Left ventricle myocardium inferior (tissue), 1 donor: Measurements from ENCODE around the gene SOX9. TPM values are rescaled to one million over a fixed set of nuclear protein-coding genes. Genes with fewer than 3 reads are reported as not detected.

ENCODE experiments used
- DNase-seq: peaks from one replicate; pipeline ENCODE4 v3.0.0-alpha.2; 2020
- H3K27ac ChIP-seq: fragments of 200-600 bp; replicated peaks from 2 replicates; pipeline ENCODE4 v1.8.0; 2021
- H3K27me3 ChIP-seq: fragments of 200-600 bp; 2 replicates; pipeline ENCODE4 v1.8.0; 2021; ENCODE audit warnings: low read depth
- H3K36me3 ChIP-seq: fragments of 200-600 bp; 2 replicates; pipeline ENCODE4 v1.8.0; 2021
- H3K4me1 ChIP-seq: fragments of 200-600 bp; 2 replicates; pipeline ENCODE4 v1.8.0; 2021
- H3K4me3 ChIP-seq: fragments of 200-600 bp; 2 replicates; pipeline ENCODE4 v1.8.0; 2021; ENCODE audit warnings: mild to moderate bottlenecking, moderate library complexity
- H3K9me3 ChIP-seq: fragments of 200-600 bp; replicated peaks from 2 replicates; pipeline ENCODE4 v1.8.0; 2021
- CTCF ChIP-seq: fragments of 200-600 bp; IDR thresholded peaks from 2 replicates; pipeline ENCODE4 v1.8.0; 2021; ENCODE audit warnings: antibody characterized with exemption, mild to moderate bottlenecking, borderline replicate concordance
- intact Hi-C: fragments of 100-400 bp; cut with micrococcal nuclease; formaldehyde crosslinking; loops from one replicate; pipeline ENCODE4 v1.11.0; 2022
- total RNA-seq: library from RNA; stranded (reverse); fragmentation: NEBNext Ultra II Directional; extraction: Animal tissue kit (Norgen Biotek cat#: 25700); gene quantifications from one replicate; pipeline ENCODE4 v1.2.1, GENCODE V29; 2021
- donor health status: DM: no; HTN: yes; CAD: no; lungs with severe emphysema.

The SOX9 gene
- total RNA-seq, 1 donor from 2014 or later = 15.0 TPM

DNA sequence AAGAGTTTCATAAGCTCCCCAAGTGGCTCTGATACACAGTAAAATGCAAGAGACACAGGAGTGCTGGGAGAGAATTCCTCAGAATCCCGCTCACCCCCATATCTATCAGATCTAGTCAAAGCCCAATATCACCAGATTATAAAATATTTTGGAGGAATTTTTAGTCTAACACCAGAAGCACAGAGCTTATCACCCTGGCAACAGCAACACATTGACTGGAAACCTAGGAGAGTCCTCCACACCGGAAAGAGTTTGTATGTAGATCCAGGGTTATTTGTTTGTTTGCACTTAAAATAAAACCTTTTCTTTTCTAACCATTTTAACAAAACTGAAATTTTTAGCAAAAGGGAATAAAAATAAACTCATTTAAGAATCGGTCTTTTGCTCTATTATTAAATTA lies 7.2 kb downstream of the SOX9 start:
- intact Hi-C loops = no loop called here
- H3K27ac ChIP-seq = peak overlapping the region; percentile 85

GRCh38 chr17:72134608-72135394 lies 14.0 kb downstream of the SOX9 start:
- intact Hi-C loops = no loop called here
- peaks cover 3% of the 10 kb centered on the region for H3K4me1 ChIP-seq
- no peak for DNase-seq
- TF ChIP-seq CTCF = no peak
- no peaks in the 10 kb centered on the region for H3K9me3 ChIP-seq
- H3K36me3 ChIP-seq = no peaks in the 10 kb centered on the region
- H3K27me3 ChIP-seq = peaks cover 14% of the 10 kb centered on the region
- H3K27ac ChIP-seq = peak overlapping the region; percentile 55
- H3K4me3 ChIP-seq = no peak overlapping the region

More for the DNA sequence above, 7.2 kb downstream of the SOX9 start:
- H3K27me3 ChIP-seq = peaks cover 33% of the 10 kb centered on the region
- H3K4me1 ChIP-seq = peaks cover 44% of the 10 kb centered on the region
- peaks cover 10% of the 10 kb centered on the region for H3K36me3 ChIP-seq
- DNase-seq = no peak
- no peaks in the 10 kb centered on the region for H3K9me3 ChIP-seq
- H3K4me3 ChIP-seq = no peak overlapping the region
- TF ChIP-seq CTCF = no peak

DNA sequence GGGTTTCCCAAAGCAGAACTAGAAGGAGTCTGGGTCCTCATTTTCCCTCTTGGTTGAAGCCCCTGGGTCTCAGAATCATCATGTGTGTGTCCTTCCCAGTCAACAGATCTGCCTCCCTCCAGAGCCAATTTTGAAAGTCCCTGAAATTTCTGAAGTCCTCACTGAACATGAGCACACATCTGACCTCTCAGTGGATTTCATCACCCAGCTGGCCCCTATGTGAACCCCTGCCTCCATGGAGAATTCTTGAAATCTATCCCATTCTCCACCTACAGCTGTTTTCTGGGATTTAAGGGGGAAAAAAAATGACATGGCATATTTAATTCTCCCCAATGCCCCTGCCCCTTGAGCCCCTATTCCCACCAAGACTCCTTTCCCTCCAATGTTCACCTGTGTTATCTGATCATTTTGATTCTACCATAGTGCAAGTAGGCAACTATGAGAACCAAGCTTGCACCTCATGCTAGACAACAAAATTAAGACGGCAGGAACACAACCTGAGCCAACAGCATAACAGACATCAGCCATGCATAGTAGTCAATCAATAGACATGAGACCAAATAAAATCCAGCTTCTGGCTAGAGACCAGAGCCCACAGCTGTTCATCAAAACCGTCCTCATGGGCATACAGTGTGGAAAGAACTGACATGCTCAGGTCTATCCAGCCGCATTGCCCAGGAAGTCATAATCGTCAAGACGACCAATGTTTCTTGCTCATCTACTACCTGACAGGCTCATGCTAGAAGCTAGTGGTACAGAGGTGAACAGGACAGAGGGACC lies 14.9 kb downstream of the SOX9 start:
- H3K4me3 ChIP-seq = no peak overlapping the region
- peak overlapping the region; percentile 55 for H3K27ac ChIP-seq
- H3K27me3 ChIP-seq = peaks cover 10% of the 10 kb centered on the region
- DNase-seq = no peak
- no peak for TF ChIP-seq CTCF
- intact Hi-C loops = no loop called here
- no peaks in the 10 kb centered on the region for H3K9me3 ChIP-seq
- H3K36me3 ChIP-seq = no peaks in the 10 kb centered on the region
- H3K4me1 ChIP-seq = peaks cover 3% of the 10 kb centered on the region

- Histone ChIP-seq H3K9me3 (no peaks in the 10 kb centered on the region), H3K27ac (peak overlapping the region; percentile 55), H3K36me3 (no peaks in the 10 kb centered on the region), H3K27me3 (peaks cover 10% of the 10 kb centered on the region), H3K4me1 (peaks cover 3% of the 10 kb centered on the region), H3K4me3 (no peak overlapping the region)
- DNase-seq = no peak
- no peak for TF ChIP-seq CTCF
- intact Hi-C loops = no loop called here
Measured at GRCh38 chr17:72136692-72137091, 15.9 kb downstream of the SOX9 start.

DNA sequence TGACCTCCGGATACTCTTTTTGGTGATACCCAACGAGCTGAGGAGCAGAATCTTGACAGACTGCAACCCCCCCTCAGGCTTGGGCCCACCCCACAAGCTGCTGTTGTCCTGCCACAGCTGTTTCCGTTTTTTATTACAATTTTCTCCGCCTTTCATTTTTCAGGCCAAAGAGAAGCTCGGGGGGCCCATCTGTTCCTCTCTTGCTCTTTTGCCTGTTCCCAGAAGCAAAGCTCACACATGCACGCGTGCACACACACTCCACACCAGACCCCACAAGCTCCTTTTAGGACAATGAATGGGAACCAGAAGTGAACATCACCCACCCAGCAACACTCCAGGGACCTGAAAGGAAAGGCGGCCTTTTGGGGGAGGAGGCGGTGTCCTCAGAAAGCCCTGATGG lies 16.3 kb downstream of the SOX9 start:
- no peak for DNase-seq
- Histone ChIP-seq H3K9me3 (no peaks in the 10 kb centered on the region), H3K4me1 (peaks cover 3% of the 10 kb centered on the region), H3K27ac (peak overlapping the region; percentile 55), H3K36me3 (no peaks in the 10 kb centered on the region), H3K4me3 (no peak overlapping the region), H3K27me3 (peaks cover 10% of the 10 kb centered on the region)
- intact Hi-C loops = no loop called here
- no peak for TF ChIP-seq CTCF
